Erythroblast (primary cell): Measurements from ENCODE around the gene GAPDHS.

Experiments used
- GATA1 ChIP-seq: IDR thresholded peaks from 2 replicates; pipeline ENCODE4 v1.6.1; 2011; ENCODE audit warnings: low read depth, mild to moderate bottlenecking, control low read depth, low read length, moderate library complexity
- POLR2A ChIP-seq: IDR thresholded peaks from 2 replicates; pipeline ENCODE4 v1.6.1; 2011; ENCODE audit warnings: mild to moderate bottlenecking, low read length

GRCh38 chr19:35587321-35587720 is 54.1 kb downstream of the GAPDHS start:
- no peak for TF ChIP-seq POLR2A
- TF ChIP-seq GATA1 = no peak
